ENCODE results near the gene HCK.

GRCh38 chr20:32045999-32046398 is 6.0 kb upstream of the HCK start:
- no peak for TF ChIP-seq CTCF (IDR thresholded peaks at IDR 0.05)
- no peak for TF ChIP-seq POLR2A (IDR thresholded peaks at IDR 0.05)

All from body of pancreas (tissue), 4 donors.